ENCODE results near the gene OR2J3. TPM values are rescaled to one million over a fixed set of nuclear protein-coding genes. Genes with fewer than 3 reads are reported as not detected.
"Not testable (repeated sequence)": the region's sequence is repeated elsewhere in the genome, so short reads cannot be mapped to it uniquely, and the experiment has no call there.

OR2J3 gene
- total RNA-seq, 1 donor from 2014 or later, result not detected

- no peaks in the 10 kb centered on the region for H3K36me3 ChIP-seq
- no peak overlapping the region for H3K4me3 ChIP-seq
- H3K27me3 ChIP-seq, result no peaks in the 10 kb centered on the region
- TF ChIP-seq, protein P1, sequence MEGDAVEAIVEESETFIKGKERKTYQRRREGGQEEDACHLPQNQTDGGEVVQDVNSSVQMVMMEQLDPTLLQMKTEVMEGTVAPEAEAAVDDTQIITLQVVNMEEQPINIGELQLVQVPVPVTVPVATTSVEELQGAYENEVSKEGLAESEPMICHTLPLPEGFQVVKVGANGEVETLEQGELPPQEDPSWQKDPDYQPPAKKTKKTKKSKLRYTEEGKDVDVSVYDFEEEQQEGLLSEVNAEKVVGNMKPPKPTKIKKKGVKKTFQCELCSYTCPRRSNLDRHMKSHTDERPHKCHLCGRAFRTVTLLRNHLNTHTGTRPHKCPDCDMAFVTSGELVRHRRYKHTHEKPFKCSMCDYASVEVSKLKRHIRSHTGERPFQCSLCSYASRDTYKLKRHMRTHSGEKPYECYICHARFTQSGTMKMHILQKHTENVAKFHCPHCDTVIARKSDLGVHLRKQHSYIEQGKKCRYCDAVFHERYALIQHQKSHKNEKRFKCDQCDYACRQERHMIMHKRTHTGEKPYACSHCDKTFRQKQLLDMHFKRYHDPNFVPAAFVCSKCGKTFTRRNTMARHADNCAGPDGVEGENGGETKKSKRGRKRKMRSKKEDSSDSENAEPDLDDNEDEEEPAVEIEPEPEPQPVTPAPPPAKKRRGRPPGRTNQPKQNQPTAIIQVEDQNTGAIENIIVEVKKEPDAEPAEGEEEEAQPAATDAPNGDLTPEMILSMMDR (IDR thresholded peaks at IDR 0.05), result no peak
- ATAC-seq (no peak), DNase-seq (no peak)
- no peak overlapping the region for H3K27ac ChIP-seq
- intact Hi-C loops (cut with DNase I), result no loop called here
- H3K9me3 ChIP-seq, result no peaks in the 10 kb centered on the region
- H3K4me1 ChIP-seq, result no peaks in the 10 kb centered on the region
These were observed 38.3 kb downstream of the OR2J3 start for GRCh38 chr6:29146179-29146578.

DNA sequence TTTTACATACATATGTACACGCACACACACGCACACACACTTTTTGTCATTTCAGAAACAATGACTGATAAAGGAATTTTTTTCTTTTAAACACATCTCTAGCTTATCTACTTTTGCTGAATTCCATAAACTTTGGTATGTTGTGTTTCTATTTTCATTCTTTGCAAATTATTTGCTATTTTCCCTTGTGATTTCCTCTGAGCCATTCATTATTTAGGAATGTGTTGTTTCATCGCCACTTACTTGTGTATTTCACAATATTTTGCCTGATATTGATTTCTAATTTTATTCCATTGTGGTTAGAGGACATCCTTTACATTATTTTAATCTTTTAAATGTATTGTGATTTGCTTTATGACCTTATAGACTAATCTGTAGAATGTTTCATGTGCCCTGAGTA is 39.2 kb downstream of the OR2J3 start:
- Histone ChIP-seq H3K36me3 (no peaks in the 10 kb centered on the region), H3K9me3 (no peaks in the 10 kb centered on the region), H3K4me1 (no peaks in the 10 kb centered on the region), H3K27ac (no peak overlapping the region), H3K27me3 (no peaks in the 10 kb centered on the region), H3K4me3 (no peak overlapping the region)
- DNase-seq, result no peak
- intact Hi-C loops (cut with DNase I), result no loop called here
- TF ChIP-seq, protein P1 (IDR thresholded peaks at IDR 0.05), result no peak
- ATAC-seq, result no peak

- H3K4me3 ChIP-seq; intact Hi-C loops (cut with DNase I); H3K27me3 ChIP-seq; H3K4me1 ChIP-seq; ATAC-seq; H3K36me3 ChIP-seq; H3K27ac ChIP-seq; H3K9me3 ChIP-seq; DNase-seq: not testable (repeated sequence)
These were observed 41.6 kb downstream of the OR2J3 start for GRCh38 chr6:29149444-29149843.

DNA sequence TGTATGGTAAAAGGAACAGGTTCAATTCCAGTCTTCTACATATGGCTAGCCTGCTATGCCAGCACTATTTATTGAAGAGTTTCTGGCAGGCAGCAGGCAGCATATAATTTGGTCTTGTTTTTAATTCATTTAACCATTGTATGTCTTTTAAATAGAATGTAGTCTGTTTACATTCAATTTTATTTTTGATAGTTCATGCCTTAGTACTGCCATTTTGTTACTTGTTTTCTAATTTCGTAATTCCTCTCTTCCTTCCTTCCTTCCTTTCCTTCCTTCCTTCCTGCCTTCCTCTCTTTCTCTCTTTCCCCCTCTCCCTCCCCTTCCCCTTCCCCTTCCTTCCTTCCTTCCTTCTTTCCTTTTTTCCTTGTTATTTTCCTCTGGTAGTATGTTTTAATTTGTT is 45.2 kb downstream of the OR2J3 start:
- no peaks in the 10 kb centered on the region for H3K27me3 ChIP-seq
- ATAC-seq, result no peak
- TF ChIP-seq, protein P1 (IDR thresholded peaks at IDR 0.05), result no peak
- DNase-seq, result no peak
- no peak overlapping the region for H3K27ac ChIP-seq
- no peaks in the 10 kb centered on the region for H3K36me3 ChIP-seq
- H3K9me3 ChIP-seq, result no peaks in the 10 kb centered on the region
- H3K4me3 ChIP-seq, result no peak overlapping the region
- intact Hi-C loops (cut with DNase I), result no loop called here
- H3K4me1 ChIP-seq, result no peaks in the 10 kb centered on the region

- DNase-seq; H3K4me3 ChIP-seq; intact Hi-C loops (cut with DNase I); H3K4me1 ChIP-seq; H3K36me3 ChIP-seq; ATAC-seq; H3K27me3 ChIP-seq; H3K27ac ChIP-seq; H3K9me3 ChIP-seq: not testable (repeated sequence)
These were observed 47.3 kb downstream of the OR2J3 start for GRCh38 chr6:29155182-29155581.

- H3K36me3 ChIP-seq; ATAC-seq; H3K4me3 ChIP-seq; intact Hi-C loops (cut with DNase I); DNase-seq; H3K27ac ChIP-seq; H3K9me3 ChIP-seq; H3K27me3 ChIP-seq; H3K4me1 ChIP-seq: not testable (repeated sequence)
These were observed 52.1 kb downstream of the OR2J3 start for GRCh38 chr6:29159922-29160321.

Other genes starting within 250 kb of the OR2J3 start
- 49.9 TPM for gene TRIM27, start 184.1 kb upstream of the OR2J3 start, total RNA-seq
- gene ZNF311, start 102.7 kb upstream of the OR2J3 start, total RNA-seq, result 1.8 TPM
- not detected for gene OR2W1, start 62.9 kb upstream of the OR2J3 start, total RNA-seq
- not detected for gene OR2B3, start 20.7 kb upstream of the OR2J3 start, total RNA-seq
- gene OR2J1, start 8.6 kb upstream of the OR2J3 start, total RNA-seq, result not detected
- gene OR2J2, start 62.8 kb downstream of the OR2J3 start, total RNA-seq, result not detected
- gene OR14J1, start 193.6 kb downstream of the OR2J3 start, total RNA-seq, result not detected